Calu3 (cell line): ENCODE results near the gene WNK2. TPM values are rescaled to one million over a fixed set of nuclear protein-coding genes. Genes with fewer than 3 reads are reported as not detected.

ENCODE experiments used
- Bru-seq: library from RNA; stranded (reverse); fragments of 400-500 nt; gene quantifications from one replicate; lab custom pipeline; 2021; lab: Mats Ljungman, UMichigan
- BruChase-seq, 2 experiments: library from RNA; stranded (reverse); fragments of 400-500 nt; gene quantifications; one replicate each; lab custom pipeline; 2021; lab: Mats Ljungman, UMichigan
- BruUV-seq: library from RNA; stranded (reverse); fragments of 400-500 nt; replicated peaks from 2 replicates; lab custom pipeline; 2021; lab: Mats Ljungman, UMichigan
- CTCF ChIA-PET: fragments of 300-600 bp; sonication (Branson Sonifier 250); formaldehyde crosslinking; loops from one replicate; lab custom pipeline; 2022; ENCODE audit warnings: antibody characterized with exemption; lab: Charles Lee
- DNase-seq: peaks from one replicate; pipeline ENCODE4 v3.0.0; 2022
- H3K27ac Mint-ChIP-seq: one replicate; pipeline ENCODE4 v1.8.0; 2022; ENCODE audit warnings: mixed read lengths; ENCODE audit not compliant: unreplicated experiment
- H3K27me3 Mint-ChIP-seq: one replicate; pipeline ENCODE4 v1.8.0; 2022; ENCODE audit warnings: mixed read lengths; ENCODE audit not compliant: unreplicated experiment
- H3K36me3 Mint-ChIP-seq: one replicate; pipeline ENCODE4 v1.8.0; 2022; ENCODE audit warnings: mild to moderate bottlenecking, moderate library complexity, mixed read lengths; ENCODE audit not compliant: insufficient read depth, unreplicated experiment
- H3K4me1 Mint-ChIP-seq: one replicate; pipeline ENCODE4 v1.8.0; 2022; ENCODE audit warnings: mild to moderate bottlenecking, low read depth, mixed read lengths; ENCODE audit not compliant: unreplicated experiment
- H3K4me3 Mint-ChIP-seq: one replicate; pipeline ENCODE4 v1.8.0; 2022; ENCODE audit warnings: mild to moderate bottlenecking, low read depth, moderate library complexity, mixed read lengths; ENCODE audit not compliant: unreplicated experiment
- H3K9me3 Mint-ChIP-seq: one replicate; pipeline ENCODE4 v1.8.0; 2022; ENCODE audit warnings: low read depth, mixed read lengths; ENCODE audit not compliant: unreplicated experiment
- intact Hi-C: fragments of 100-400 bp; cut with micrococcal nuclease; formaldehyde crosslinking; loops from one replicate; pipeline ENCODE4 v1.10.0; 2022; ENCODE audit not compliant: unreplicated experiment
- long read RNA-seq: library from polyadenylated mRNA; stranded (forward); transcript quantifications from one replicate; pipeline ENCODE4 v2.0.0, GENCODE V29; 2022
- total RNA-seq: library from RNA; stranded (reverse); gene quantifications from 2 replicates; pipeline ENCODE4 v1.2.3, GENCODE V29; 2022
- TF ChIP-seq, protein P1 (sequence below): fragments of 200-600 bp; IDR thresholded peaks from one replicate; pipeline ENCODE4 v1.8.0; 2022; ENCODE audit warnings: antibody characterized with exemption; ENCODE audit not compliant: unreplicated experiment

Gene WNK2
- total RNA-seq (81.2 and 85.7 TPM in 2 replicates), Bru-seq, nascent RNA (percentile 65 among the genes with signal in this experiment), BruChase-seq, experiment 1, labeled RNA remaining after a 6-hour chase (percentile 70 among the genes with signal in this experiment), BruChase-seq, experiment 2, labeled RNA remaining after a 2-hour chase (percentile 73 among the genes with signal in this experiment)
- long read RNA-seq, partial matches to known transcripts: 1 of 15 reads
- long read RNA-seq, other reads (novel, unspliced or antisense): 13 of 15 reads

DNA sequence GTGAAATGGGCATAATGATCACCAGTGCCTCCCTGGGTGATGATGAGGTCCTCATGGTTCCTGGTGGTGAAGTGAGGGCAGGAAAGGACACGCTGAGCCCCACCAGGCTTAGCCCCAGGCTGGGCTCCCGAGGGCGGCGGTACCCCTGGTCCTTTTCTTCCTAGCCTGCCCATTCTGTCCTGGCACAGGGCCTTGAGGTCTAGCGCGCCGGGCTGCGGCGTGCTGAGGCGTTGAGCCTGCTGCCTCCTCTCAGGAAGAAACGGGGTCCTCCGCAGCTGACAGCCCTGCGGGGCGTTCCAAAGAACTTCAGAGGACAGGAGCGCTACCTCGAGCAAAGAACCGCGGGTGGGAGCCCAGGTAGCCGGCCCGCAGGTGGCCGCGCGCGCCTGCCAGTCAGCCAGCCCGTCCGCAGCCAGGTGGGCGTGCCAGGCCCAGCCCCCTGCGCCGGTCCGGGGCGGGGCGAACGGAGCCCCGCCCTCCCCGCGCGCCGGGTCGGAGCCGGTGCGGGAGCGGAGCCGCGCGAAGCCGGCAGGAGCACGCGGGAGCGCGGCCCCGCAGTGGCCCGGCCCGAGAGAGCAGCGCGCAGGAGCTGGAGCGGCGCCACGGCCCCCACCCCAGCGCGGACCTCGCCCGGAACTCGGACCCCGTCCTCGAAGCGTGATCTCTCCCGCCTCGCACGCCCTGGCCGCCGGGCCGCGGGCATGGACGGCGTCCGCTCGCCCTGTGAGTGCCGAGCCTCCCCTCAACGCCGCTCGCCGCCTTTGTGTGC lies at the start of gene WNK2:
TSS of gene WNK2 (plus strand) at position 477 of the 769 bp plus-strand sequence. CDS start 791 bp downstream, outside the sequence.
- no peak within 1 kb of the TSS for H3K27ac Mint-ChIP-seq
- TF ChIP-seq, protein P1, sequence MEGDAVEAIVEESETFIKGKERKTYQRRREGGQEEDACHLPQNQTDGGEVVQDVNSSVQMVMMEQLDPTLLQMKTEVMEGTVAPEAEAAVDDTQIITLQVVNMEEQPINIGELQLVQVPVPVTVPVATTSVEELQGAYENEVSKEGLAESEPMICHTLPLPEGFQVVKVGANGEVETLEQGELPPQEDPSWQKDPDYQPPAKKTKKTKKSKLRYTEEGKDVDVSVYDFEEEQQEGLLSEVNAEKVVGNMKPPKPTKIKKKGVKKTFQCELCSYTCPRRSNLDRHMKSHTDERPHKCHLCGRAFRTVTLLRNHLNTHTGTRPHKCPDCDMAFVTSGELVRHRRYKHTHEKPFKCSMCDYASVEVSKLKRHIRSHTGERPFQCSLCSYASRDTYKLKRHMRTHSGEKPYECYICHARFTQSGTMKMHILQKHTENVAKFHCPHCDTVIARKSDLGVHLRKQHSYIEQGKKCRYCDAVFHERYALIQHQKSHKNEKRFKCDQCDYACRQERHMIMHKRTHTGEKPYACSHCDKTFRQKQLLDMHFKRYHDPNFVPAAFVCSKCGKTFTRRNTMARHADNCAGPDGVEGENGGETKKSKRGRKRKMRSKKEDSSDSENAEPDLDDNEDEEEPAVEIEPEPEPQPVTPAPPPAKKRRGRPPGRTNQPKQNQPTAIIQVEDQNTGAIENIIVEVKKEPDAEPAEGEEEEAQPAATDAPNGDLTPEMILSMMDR: no peak
- peaks cover 21% of the 10 kb centered on the region for H3K36me3 Mint-ChIP-seq
- peak; percentile 66 for DNase-seq
- H3K4me3 Mint-ChIP-seq: peak within 1 kb of the TSS; percentile 69
- no TSS peak for BruUV-seq
- H3K4me1 Mint-ChIP-seq: peaks cover 18% of the 10 kb centered on the region
- H3K9me3 Mint-ChIP-seq: no peaks in the 10 kb centered on the region
- H3K27me3 Mint-ChIP-seq: no peaks in the 10 kb centered on the region
- intact Hi-C loops: no loop called here
- CTCF ChIA-PET: interaction anchor here (0.6 kb wide), 2 partner anchors 49 to 123 kb away, joined by 3 read pairs; no protein-coding TSS in a partner anchor

DNA sequence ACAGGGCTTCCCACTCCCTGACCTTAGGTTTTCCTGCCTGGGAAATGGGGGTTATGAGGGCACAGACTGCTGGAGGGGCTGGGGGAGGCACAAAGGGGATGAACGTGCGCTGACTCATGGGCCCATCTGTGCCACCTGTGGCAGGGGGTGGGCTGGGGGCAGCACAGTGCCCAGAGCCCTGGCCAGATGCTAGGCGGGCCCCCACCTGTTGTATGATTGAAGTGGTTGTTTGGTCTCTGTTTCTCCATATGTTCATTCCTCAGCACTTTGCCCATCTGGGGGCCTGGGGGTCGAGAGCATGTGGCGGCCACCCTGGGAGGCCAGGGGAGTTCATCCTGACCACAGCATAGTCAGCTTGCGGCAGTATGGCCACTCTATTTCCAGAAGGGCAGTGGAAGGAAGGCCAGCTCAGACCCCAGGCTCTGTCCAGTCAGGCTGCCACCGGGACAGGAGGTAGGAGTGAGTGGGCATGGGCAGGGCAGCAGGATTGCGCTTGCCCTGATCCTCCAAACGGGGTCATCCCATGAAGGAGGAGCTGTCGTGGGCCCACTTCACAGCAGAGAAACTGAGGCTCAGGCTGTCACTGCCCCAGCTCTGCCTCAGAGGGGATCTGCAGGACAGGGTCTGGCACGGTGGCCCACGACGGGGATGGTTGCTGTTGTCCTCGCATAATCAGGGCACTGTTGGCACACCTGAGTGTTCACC lies 49.0 kb upstream of the WNK2 start:
- H3K27ac Mint-ChIP-seq: no peak overlapping the region
- DNase-seq: no peak
- TF ChIP-seq, protein P1: no peak
- H3K36me3 Mint-ChIP-seq: peaks cover 20% of the 10 kb centered on the region
- H3K27me3 Mint-ChIP-seq: no peaks in the 10 kb centered on the region
- no peaks in the 10 kb centered on the region for H3K9me3 Mint-ChIP-seq
- H3K4me3 Mint-ChIP-seq: peak overlapping the region; percentile 71
- CTCF ChIA-PET: interaction anchor here (0.6 to 0.7 kb wide), 2 partner anchors 15 to 19 kb away, joined by 3 to 5 read pairs; no protein-coding TSS in a partner anchor
- peaks cover 8% of the 10 kb centered on the region for H3K4me1 Mint-ChIP-seq
- no TSS peak for BruUV-seq
- intact Hi-C loops: no loop called here

- intact Hi-C loops: no loop called here
- TF ChIP-seq, protein P1: no peak
Measured at GRCh38 chr9:93136011-93136440, 47.9 kb upstream of the WNK2 start.

DNA sequence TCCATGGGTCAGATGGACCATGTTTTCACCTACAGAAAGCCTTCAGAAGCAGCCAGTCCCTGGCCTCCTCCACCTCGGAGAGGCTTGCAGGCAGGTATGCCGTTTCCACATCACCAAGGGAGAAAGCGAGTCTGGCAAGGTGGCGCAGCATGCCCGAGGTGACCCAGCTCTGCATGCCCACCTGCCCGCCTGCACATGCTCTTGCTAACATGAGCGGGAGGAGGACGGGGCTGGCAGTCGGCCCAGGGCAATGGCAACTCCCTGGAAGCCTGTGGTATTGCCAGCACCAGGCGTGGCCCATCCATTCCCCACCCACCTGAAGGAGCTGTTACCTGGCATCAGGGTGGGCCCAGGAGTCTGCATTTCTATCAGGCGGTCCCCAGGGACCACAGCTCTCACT lies 46.6 kb upstream of the WNK2 start:
- intact Hi-C loops: no loop called here
- no peaks in the 10 kb centered on the region for H3K27me3 Mint-ChIP-seq
- H3K27ac Mint-ChIP-seq: no peak overlapping the region
- TF ChIP-seq, protein P1: no peak
- H3K9me3 Mint-ChIP-seq: no peaks in the 10 kb centered on the region
- peaks cover 18% of the 10 kb centered on the region for H3K36me3 Mint-ChIP-seq
- H3K4me1 Mint-ChIP-seq: peaks cover 8% of the 10 kb centered on the region
- H3K4me3 Mint-ChIP-seq: no peak overlapping the region
- CTCF ChIA-PET: interaction anchor here (1.6 kb wide), 1 partner anchor 19 kb away, joined by 3 read pairs; no protein-coding TSS in a partner anchor
- no TSS peak for BruUV-seq
- DNase-seq: no peak

More at GRCh38 chr9:93136011-93136440, 47.9 kb upstream of the WNK2 start:
- Mint-ChIP-seq H3K27ac (no peak overlapping the region), H3K4me1 (peaks cover 8% of the 10 kb centered on the region), H3K9me3 (no peaks in the 10 kb centered on the region), H3K4me3 (no peak overlapping the region), H3K36me3 (peaks cover 20% of the 10 kb centered on the region), H3K27me3 (no peaks in the 10 kb centered on the region)
- BruUV-seq: no TSS peak
- CTCF ChIA-PET: no interaction called here
- no peak for DNase-seq
